Lung (tissue), 12 donors: ENCODE data around the gene ZEB2. TPM values are rescaled to one million over a fixed set of nuclear protein-coding genes. Genes with fewer than 3 reads are reported as not detected.

Source experiments
- ATAC-seq: fragments of 200-7000 bp; cut with Tn5 transposase; one replicate; pipeline ENCODE4 v1.9.1; 2020; ENCODE audit warnings: moderate number of reproducible peaks; ENCODE audit not compliant: insufficient read depth, low FRiP score
- DNase-seq, 3 donors: peaks; one replicate each; pipeline ENCODE4 v3.0.0-alpha.2; 2013 to 2017
- H3K27ac ChIP-seq, 2 donors: one replicate each; pipeline ENCODE4 v1.5.1; 2013; ENCODE audit warnings: mild to moderate bottlenecking in 2 of 2, moderate library complexity in 2 of 2, control low read depth in 1 of 2, inconsistent platforms in 1 of 2, low read depth in 1 of 2, low read length in 1 of 2
- H3K27me3 ChIP-seq, 3 donors: one replicate each; pipeline ENCODE4 v1.5.1; 2013; ENCODE audit warnings: low read length in 2 of 3; ENCODE audit not compliant: control insufficient read depth in 3 of 3, insufficient read depth in 3 of 3
- H3K36me3 ChIP-seq, 4 donors: one replicate each; pipeline ENCODE4 v1.5.1; 2013; ENCODE audit warnings: low read length in 4 of 4, mild to moderate bottlenecking in 1 of 4, moderate library complexity in 1 of 4; ENCODE audit not compliant: control insufficient read depth in 4 of 4, insufficient read depth in 4 of 4
- H3K4me1 ChIP-seq, 5 donors: one replicate each; pipeline ENCODE4 v1.5.1; 2013; ENCODE audit warnings: low read length in 5 of 5, mild to moderate bottlenecking in 2 of 5, moderate library complexity in 1 of 5; ENCODE audit not compliant: control insufficient read depth in 5 of 5, insufficient read depth in 5 of 5
- H3K4me3 ChIP-seq: one replicate; pipeline ENCODE4 v1.5.1; 2013; ENCODE audit warnings: mild to moderate bottlenecking, control low read depth, moderate library complexity
- H3K9ac ChIP-seq, 2 donors: one replicate each; pipeline ENCODE4 v1.5.1; 2013; ENCODE audit warnings: low read length in 2 of 2, control low read depth in 1 of 2; ENCODE audit not compliant: insufficient read depth in 1 of 2
- H3K9me3 ChIP-seq, 4 donors: one replicate each; pipeline ENCODE4 v1.5.1; 2013; ENCODE audit warnings: low read length in 3 of 4, mild to moderate bottlenecking in 1 of 4, moderate library complexity in 1 of 4; ENCODE audit not compliant: control insufficient read depth in 4 of 4, insufficient read depth in 3 of 4
- WGBS, 2 donors: extraction: QIAGEN DNeasy Blood & Tissue Kit; methylation state at CpG; one replicate each; pipeline ENCODE4 v1.1.7; 2013; 5-methylcytosine and 5-hydroxymethylcytosine counted together
- polyA plus RNA-seq, 2 donors: library from polyadenylated mRNA; stranded (reverse); fragments of 200-250 nt; gene quantifications; one replicate each; pipeline ENCODE4 v1.2.1, GENCODE V29; 2013
- total RNA-seq, 2 donors: library from RNA; depleted of rRNA in 1 of 2; stranded (reverse); fragments of >200 nt in 1 of 2; gene quantifications; one replicate each; pipeline ENCODE4 v1.2.1, GENCODE V29; 2014 to 2021
- TF ChIP-seq, protein P1 (sequence below): IDR thresholded peaks from 2 replicates; pipeline ENCODE4 v1.5.1; 2012; ENCODE audit warnings: mild to moderate bottlenecking; ENCODE audit errors: control extremely low read depth, extremely low read depth
- donor health status: control.
- donor health status: control.
- donor health status: Bipolar disorder and iron deficiency.
- donor health status: healthy.
- donor health status: DM: yes; HTN: yes; CAD: no.

Gene ZEB2
- total and polyA plus RNA-seq, 4 donors = 27.0 to 332 (median 127) TPM

- Histone ChIP-seq H3K4me3 (no peak overlapping the region), H3K4me1 (peaks cover 2 to 92% (median 36%) of the 10 kb centered on the region in 5 donors), H3K9me3 (no peaks in the 10 kb centered on the region), H3K9ac (no peak overlapping the region), H3K36me3 (peaks cover 0 to 31% (median 15%) of the 10 kb centered on the region in 4 donors), H3K27ac (no peak overlapping the region), H3K27me3 (no peaks in the 10 kb centered on the region)
- DNase-seq (no peak), ATAC-seq (no peak)
- TF ChIP-seq, protein P1, sequence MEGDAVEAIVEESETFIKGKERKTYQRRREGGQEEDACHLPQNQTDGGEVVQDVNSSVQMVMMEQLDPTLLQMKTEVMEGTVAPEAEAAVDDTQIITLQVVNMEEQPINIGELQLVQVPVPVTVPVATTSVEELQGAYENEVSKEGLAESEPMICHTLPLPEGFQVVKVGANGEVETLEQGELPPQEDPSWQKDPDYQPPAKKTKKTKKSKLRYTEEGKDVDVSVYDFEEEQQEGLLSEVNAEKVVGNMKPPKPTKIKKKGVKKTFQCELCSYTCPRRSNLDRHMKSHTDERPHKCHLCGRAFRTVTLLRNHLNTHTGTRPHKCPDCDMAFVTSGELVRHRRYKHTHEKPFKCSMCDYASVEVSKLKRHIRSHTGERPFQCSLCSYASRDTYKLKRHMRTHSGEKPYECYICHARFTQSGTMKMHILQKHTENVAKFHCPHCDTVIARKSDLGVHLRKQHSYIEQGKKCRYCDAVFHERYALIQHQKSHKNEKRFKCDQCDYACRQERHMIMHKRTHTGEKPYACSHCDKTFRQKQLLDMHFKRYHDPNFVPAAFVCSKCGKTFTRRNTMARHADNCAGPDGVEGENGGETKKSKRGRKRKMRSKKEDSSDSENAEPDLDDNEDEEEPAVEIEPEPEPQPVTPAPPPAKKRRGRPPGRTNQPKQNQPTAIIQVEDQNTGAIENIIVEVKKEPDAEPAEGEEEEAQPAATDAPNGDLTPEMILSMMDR = no peak
- 84 to 86% methylated on average over 5 of the region's 5 CpGs for WGBS, 2 donors
Observed at GRCh38 chr2:144474017-144474416, 45.9 kb downstream of the ZEB2 start.

- TF ChIP-seq, protein P1 = no peak
- Histone ChIP-seq H3K4me1 (peaks cover 2 to 92% (median 44%) of the 10 kb centered on the region in 5 donors), H3K27me3 (peaks cover 0 to 3% (median 0%) of the 10 kb centered on the region in 3 donors), H3K9me3 (no peaks in the 10 kb centered on the region), H3K36me3 (peaks cover 0 to 40% (median 18%) of the 10 kb centered on the region in 4 donors), H3K27ac (no peak overlapping the region), H3K9ac (no peak overlapping the region), H3K4me3 (no peak overlapping the region)
- no peak for DNase-seq
- no peak for ATAC-seq
- WGBS, 2 donors = 24 to 44% methylated on average over 2 of the region's 2 CpGs
Observed at GRCh38 chr2:144472911-144473310, 47.0 kb downstream of the ZEB2 start.

- Histone ChIP-seq H3K27me3 (peaks cover 0 to 3% (median 0%) of the 10 kb centered on the region in 3 donors), H3K4me3 (no peak overlapping the region), H3K27ac (no peak overlapping the region), H3K36me3 (peaks cover 0 to 42% (median 18%) of the 10 kb centered on the region in 4 donors), H3K9me3 (no peaks in the 10 kb centered on the region), H3K9ac (no peak overlapping the region), H3K4me1 (peaks cover 2 to 95% (median 47%) of the 10 kb centered on the region in 5 donors)
- WGBS, 2 donors = 79 to 88% methylated on average over 2 of the region's 2 CpGs
- ATAC-seq (no peak), DNase-seq (no peak)
- TF ChIP-seq, protein P1 = no peak
Observed at GRCh38 chr2:144472046-144472412, 47.9 kb downstream of the ZEB2 start.
